Fibroblast of skin of right biceps (primary cell): ENCODE data around the gene OR13J1.
A peak's percentile ranks its signal among the peaks of the same experiment; 100 is the strongest.
"Not testable (repeated sequence)": the region's sequence is repeated elsewhere in the genome, so short reads cannot be mapped to it uniquely, and the experiment has no call there.

Source experiments
- DNase-seq: peaks from one replicate; pipeline ENCODE4 v3.0.0-alpha.2; 2013

Gene OR13J1, protein sequence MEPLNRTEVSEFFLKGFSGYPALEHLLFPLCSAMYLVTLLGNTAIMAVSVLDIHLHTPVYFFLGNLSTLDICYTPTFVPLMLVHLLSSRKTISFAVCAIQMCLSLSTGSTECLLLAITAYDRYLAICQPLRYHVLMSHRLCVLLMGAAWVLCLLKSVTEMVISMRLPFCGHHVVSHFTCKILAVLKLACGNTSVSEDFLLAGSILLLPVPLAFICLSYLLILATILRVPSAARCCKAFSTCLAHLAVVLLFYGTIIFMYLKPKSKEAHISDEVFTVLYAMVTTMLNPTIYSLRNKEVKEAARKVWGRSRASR

GRCh38 chr9:35870351-35870923 lies at the start of gene OR13J1:
Gene OR13J1, minus strand, starts transcription at chr9:35870401. Its CDS starts 0 bp downstream, at chr9:35870401.
- no peak for DNase-seq

DNA sequence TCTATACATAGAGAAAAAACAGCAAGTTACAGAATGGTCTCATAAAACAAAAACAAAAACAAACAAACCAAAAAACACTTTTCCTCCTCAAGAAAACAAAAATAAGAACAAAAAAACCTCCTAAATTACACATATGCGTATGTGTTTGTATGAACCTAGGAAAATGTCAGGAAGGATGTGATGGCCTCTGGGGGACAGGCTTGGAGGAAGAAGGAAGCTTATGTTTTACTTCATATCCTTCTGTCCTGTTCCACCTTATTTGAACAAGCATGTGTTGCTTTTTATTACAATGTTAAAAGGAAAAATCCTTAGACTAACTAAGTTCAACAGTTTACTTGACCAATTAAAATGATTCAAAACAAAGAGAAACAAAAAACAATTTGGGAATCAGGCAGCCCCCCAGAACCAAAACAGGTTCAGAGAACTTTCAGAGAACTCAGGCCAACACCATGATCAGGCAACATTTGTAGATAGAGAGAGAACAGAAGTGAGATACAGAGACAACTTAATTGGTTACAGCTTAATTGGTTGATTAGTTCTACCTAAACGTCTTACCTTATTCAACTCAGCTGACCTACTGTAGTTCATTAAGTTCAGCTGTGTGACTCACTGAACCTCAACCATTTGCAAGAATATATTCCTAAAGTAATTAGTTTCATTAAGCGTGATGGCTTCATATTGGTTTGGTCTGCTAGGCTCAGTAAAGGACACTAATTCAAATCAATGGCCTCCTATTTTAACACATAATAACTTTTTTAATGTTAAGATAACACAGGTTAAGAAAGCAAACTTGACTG lies 49.2 kb upstream of the OR13J1 start:
- no peak for DNase-seq

GRCh38 chr9:35918780-35919179 lies 48.6 kb upstream of the OR13J1 start:
- DNase-seq: no peak

- DNase-seq: no peak
Observed at GRCh38 chr9:35917261-35917660, 47.1 kb upstream of the OR13J1 start.

DNA sequence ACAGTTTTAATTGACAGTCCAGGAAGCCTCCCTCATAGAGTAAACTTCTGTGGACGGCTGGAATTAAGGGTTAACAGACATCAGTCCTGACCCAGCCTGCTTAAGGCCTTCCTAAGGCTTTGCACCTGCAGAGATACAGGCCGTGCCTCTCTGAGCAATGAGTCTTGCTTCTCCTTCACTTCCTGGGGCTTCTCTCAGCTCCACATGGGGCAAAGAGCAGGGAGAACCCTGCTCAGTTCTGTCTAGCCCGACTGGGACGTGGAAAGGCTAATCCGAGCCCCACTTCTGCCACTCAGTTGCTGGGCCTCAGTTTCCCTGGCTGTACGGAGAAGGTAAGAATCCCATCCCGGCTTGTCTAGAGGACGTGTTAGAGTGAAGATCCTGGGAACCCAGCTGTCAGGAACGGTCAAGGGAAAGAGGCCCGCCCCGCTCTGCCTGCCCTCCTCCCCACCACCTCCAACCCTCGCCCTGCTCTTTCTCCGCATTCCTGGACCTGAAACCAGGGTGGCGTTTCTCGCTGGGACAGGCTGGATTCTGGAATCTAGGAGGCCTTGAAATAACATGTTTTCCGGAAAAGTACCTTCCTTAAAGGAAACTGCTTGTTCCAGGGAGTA lies 45.6 kb upstream of the OR13J1 start:
- DNase-seq: no peak

GRCh38 chr9:35914301-35914807 lies 44.2 kb upstream of the OR13J1 start:
- peak; percentile 40 for DNase-seq

- DNase-seq: not testable (repeated sequence)
Observed at GRCh38 chr9:35913429-35913828, 43.2 kb upstream of the OR13J1 start.

DNA sequence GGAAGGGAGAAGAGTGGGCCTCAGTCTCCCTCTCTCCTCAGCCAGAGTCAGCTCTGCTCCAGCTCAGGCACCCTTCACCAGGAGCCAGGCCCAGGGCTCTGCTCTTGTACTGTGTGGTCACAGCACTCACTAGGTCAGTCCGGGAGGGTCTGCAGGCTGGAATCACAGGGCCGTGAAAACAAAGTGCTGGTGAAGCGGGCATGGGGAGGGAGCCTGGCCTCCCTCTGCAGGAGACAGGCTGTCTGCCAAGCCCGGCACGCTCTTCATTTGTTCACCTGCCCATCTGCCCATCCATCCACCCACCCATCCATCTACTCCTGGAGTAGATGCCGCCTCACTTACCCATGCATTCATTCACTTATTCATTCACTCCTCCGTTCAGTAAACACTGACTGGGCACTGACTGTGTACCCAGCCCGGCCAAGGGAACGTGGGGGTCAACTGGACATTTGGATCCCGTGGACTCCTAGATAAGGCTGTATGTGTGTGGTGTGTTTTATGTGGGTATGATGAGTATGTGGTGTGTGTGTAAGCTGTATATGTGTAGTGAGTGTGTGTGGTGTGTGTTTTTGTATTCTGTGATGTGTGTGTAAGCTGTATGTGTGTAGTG lies 42.7 kb upstream of the OR13J1 start:
- DNase-seq: no peak

DNA sequence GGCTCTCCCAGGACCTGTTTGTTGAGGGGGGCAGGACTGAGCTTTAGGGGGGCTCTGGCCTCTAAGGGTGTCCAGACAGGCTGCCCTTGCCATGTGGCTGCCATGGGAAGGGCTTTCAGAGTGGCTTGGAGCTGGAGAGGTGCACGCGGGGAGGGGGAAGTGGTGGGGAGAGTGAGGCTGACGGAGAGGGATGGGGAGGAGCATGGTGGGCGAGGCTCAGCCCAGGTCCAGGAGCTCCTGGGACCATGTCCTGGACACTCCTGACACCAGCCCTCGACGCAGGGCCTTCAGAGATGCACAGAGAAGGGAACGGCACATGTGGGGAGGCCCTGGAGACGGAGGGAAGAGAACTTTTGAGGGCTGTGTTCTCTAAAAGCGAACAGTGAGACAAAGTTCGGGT lies 41.5 kb upstream of the OR13J1 start:
- DNase-seq: no peak

- peak; percentile 69 for DNase-seq
Observed at GRCh38 chr9:35910613-35911359, 40.6 kb upstream of the OR13J1 start.

DNA sequence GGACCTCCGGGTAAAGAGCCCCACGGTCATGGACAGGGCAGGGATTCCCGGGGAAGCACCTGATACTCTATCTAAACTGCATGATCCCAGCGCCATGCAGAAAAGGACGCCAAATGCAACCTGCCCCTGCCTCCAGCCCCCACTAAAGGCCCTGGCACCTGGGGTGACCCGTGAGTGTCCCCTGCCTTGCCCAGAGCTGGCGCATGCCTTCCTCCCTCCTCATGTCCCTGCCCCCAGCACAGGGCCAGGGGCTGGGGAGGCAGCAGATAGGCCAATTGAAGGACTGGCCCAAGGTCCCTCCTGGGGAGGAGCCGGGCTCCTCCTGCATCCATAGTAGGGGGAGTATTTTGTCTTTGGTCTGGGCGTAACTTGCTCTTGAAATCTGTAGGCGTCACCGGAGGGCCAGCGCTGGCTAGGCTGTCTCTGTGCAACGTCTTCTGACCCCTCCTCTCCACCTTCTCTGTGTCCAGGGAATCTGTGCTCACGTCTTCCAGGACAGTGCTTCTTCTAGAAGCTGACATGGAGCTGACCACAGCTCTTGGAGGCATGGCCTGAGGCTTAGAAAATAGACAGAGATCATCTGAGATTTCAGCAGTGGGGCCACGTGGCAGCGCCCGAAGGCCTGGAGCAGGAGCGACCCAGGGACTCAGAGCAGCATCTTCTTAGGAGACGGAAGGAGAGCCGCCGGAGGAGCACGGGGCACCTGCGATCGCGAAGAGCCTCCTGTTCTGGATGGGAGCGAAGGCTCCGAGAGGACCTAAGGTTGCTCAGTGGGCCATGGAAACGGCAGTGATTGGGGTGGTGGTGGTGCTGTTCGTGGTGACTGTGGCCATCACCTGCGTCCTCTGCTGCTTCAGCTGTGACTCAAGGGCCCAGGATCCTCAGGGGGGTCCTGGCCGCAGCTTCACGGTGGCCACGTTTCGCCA lies 39.7 kb upstream of the OR13J1 start:
- DNase-seq: no peak

GRCh38 chr9:35909274-35909673 lies 39.1 kb upstream of the OR13J1 start, which contains the start of gene SPAAR:
Gene SPAAR, plus strand, starts transcription at chr9:35909490. Its CDS starts 974 bp downstream, at chr9:35910464.
- no peak for DNase-seq

DNA sequence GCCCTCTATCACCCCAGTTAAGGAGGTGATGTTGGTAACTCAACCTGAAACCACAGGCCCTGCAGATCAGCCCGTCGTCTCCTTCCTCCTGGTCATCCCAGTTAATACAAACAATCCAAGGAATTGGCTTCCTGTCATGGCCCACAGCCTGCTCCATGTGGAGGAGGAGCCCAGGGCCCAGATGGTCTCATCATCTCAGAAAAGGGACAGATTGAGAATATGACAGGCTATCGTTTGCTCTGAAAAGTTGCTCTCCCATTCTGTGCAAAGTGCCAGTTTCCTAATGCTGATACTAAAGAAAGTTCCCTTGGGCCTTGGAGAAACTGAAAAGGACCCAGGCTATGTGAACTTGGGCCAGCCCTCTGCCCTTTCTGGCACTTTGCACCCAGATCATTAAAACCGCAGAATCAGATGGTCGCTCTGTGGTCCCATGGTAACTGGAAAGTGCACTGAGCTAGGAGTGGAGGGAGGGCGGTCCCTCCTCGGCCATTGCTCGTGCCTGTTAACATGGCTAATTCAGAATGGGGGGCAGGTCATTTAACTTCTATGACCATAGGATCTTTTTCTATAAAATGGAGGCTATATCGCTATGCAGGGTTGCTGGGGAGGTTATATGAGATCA lies 38.4 kb upstream of the OR13J1 start:
- no peak for DNase-seq

DNA sequence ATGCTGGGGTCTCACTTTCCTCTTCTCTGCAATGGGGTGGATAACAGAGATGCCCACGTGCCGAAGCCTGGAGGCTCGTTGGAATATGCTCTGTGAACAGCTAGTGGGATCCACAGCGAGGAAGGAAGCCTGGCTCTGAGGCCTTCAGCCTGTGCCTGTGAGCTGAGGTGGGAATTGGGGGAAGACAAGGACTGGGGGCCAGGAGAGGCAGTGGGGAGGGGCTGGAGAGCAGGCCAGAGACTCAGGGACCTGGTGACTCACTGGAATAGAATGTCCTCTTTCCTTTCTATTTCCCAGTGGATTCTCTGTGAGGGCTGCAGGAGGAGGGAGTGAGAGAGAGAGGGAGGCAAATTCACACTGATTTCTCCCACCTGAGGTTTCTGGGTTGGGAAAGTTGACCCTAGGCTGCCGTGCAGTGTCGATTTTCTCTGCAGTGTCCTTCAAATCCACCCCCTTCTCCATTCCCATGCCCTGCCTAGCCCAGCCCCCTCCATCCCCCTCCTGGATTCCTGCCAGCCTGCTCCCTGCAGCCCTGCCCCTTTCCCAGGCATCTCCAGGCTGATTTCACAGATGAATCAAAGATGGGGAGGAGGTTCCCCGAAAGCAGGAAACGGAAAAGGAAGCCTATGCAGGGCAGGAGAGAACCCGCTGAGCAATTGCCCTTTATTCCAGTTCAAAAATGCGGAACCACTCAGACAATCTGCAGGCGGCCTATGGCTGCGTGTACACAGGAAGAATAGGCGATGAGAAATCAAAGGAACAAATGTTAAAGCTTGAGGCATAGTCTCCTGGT lies 37.7 kb upstream of the OR13J1 start:
- DNase-seq: peak; percentile 98

GRCh38 chr9:35906923-35907699 lies 36.9 kb upstream of the OR13J1 start:
- peak; percentile 84 for DNase-seq

DNA sequence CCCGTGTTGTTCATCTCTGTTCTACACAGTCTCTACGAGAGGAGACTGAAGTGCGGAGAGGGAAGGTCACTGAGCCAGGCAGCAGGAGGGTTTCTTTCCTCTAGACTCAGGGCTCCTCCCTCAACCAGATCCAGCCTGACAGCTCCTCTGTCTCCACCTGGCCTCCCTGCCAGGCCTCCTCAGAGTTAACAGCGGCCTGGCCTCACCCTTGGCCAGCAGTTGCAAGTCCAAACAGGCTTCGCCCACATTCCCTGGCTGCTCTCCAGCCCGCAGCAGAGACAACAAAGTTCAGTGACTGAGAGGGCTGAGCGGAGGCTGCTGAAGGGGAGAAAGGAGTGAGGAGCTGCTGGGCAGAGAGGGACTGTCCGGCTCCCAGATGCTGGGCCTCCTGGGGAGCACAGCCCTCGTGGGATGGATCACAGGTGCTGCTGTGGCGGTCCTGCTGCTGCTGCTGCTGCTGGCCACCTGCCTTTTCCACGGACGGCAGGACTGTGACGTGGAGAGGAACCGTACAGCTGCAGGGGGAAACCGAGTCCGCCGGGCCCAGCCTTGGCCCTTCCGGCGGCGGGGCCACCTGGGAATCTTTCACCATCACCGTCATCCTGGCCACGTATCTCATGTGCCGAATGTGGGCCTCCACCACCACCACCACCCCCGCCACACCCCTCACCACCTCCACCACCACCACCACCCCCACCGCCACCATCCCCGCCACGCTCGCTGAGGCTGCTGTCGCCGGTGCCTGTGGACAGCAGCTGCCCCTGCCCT lies 35.9 kb upstream of the OR13J1 start, which contains the start of gene HRCT1:
Gene HRCT1, plus strand, starts transcription at position 291 of the 768 bp plus-strand sequence. Its CDS starts 86 bp downstream, at position 377.
- DNase-seq: peak; percentile 93

GRCh38 chr9:35905051-35905781 lies 35.0 kb upstream of the OR13J1 start:
- peak; percentile 70 for DNase-seq
